Measurements from ENCODE around the gene COL18A1. TPM values are rescaled to one million over a fixed set of nuclear protein-coding genes. Genes with fewer than 3 reads are reported as not detected.
"Not testable (repeated sequence)": the region's sequence is repeated elsewhere in the genome, so short reads cannot be mapped to it uniquely, and the experiment has no call there.

Gene COL18A1
- total and polyA plus RNA-seq, 4 donors: 62.5 to 309 (median 95.0) TPM

DNA sequence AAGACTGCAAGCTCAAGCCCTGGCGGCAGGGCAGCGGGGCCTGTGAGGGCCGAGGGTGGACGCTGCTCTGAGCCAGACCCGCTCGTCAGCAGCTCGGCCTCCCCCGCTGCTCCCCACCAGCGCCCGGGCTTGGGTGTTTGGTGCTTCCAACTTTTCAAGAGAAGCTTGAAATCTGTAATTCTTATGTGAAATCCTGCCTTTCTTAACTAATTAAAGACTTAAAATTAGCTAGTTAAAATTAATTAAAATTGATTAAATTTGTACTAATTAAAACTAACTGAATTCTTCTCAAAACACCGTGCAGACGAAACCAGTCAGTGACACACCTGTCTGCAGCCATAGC, 151.3 kb downstream of the COL18A1 start:
- WGBS (ENCODE audit: insufficient coverage): 19% methylated on average over 8 of the region's 12 CpGs
- Histone ChIP-seq H3K27ac (ENCODE audit: low read depth, low read length) (peak overlapping the region; percentile 92), H3K27me3 (ENCODE audit: control insufficient read depth, insufficient read depth, low read length) (no peaks in the 10 kb centered on the region), H3K4me3 (ENCODE audit: low read depth, low read length) (peak overlapping the region; percentile 45), H3K9me3 (ENCODE audit: control insufficient read depth, insufficient read depth, low read length) (no peaks in the 10 kb centered on the region), H3K4me1 (ENCODE audit: control insufficient read depth, insufficient read depth, low read length) (peaks cover 29% of the 10 kb centered on the region), H3K36me3 (ENCODE audit: control insufficient read depth, insufficient read depth, low read length) (no peaks in the 10 kb centered on the region)
- no peak for DNase-seq (ENCODE audit: low read depth in 4 of 6, low spot score in 6 of 6)

DNA sequence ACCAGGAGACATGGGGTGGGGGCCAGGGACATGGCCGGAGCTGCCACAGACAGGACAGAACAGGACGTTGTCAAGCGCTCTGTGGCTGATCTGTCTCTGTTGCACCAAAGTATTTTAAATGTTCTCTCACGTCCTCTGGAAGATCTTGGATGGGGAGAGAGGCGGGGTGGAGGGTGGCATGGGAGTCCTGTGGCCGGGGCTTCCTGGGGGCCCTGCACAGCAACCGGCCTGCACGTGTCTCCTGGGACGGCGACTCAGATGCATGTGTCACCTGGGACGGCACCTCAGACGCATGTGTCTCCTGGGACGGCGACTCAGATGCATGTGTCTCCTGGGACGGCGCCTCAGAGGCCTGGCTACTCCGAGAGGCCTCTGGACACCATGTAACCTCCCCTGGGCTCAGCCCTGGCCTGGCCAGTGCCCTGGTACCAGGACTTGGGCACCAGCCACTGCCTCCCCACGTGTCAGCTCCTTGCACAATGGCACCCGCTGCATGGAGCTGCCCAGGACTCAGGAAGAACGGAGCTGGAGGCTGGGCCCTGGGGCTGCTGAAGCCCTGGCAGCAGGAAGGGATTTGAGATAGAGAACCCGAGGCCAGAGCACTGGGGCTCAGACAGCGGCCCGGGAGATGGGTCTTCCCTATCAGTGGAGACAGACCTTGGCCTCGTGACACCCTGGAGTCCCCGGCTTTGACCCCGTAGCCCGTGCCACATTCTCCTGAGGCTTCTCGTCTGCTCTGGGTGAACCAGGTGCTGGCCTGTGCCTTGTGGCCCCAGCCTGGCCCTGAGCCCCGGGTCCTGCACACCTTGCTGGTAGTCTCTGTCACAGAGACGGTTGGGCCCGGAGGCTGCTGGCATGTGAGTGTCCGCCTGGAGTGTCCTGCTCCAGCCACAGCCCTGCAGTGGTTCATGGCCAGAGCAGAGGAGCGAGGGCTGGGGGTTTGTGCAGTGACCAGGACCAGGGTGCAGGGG, 152.0 kb downstream of the COL18A1 start:
- Histone ChIP-seq H3K36me3 (ENCODE audit: control insufficient read depth, insufficient read depth, low read length) (no peaks in the 10 kb centered on the region), H3K4me1 (ENCODE audit: control insufficient read depth, insufficient read depth, low read length) (peaks cover 29% of the 10 kb centered on the region), H3K4me3 (ENCODE audit: low read depth, low read length) (no peak overlapping the region), H3K27me3 (ENCODE audit: control insufficient read depth, insufficient read depth, low read length) (no peaks in the 10 kb centered on the region), H3K27ac (ENCODE audit: low read depth, low read length) (no peak overlapping the region), H3K9me3 (ENCODE audit: control insufficient read depth, insufficient read depth, low read length) (no peaks in the 10 kb centered on the region)
- 87% methylated on average over 33 of the region's 33 CpGs for WGBS (ENCODE audit: insufficient coverage)
- no peak for DNase-seq (ENCODE audit: low read depth in 4 of 6, low spot score in 6 of 6)

DNA sequence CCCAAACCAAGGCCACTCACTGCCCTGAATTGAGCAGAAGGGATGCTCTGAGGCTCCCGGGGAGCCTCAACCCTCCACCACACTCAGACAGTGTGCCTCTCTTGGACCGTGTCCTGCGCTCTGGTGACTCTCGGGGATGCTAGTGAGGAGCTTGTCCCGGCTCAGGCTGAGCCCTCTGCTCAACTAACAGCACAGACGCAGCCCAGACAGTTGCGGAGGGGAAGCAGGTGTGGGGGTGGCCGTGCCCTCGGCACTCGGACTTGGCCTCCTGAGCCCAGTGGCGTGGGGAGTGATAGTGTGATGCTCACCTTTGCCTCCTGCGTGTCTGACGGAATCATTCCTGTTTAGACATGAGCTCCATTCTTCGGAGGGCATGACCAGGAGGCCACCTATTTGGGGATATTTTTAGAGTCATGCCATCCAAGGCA, 152.7 kb downstream of the COL18A1 start:
- Histone ChIP-seq H3K4me1 (ENCODE audit: control insufficient read depth, insufficient read depth, low read length) (peaks cover 22% of the 10 kb centered on the region), H3K9me3 (ENCODE audit: control insufficient read depth, insufficient read depth, low read length) (no peaks in the 10 kb centered on the region), H3K27ac (ENCODE audit: low read depth, low read length) (no peak overlapping the region), H3K4me3 (ENCODE audit: low read depth, low read length) (no peak overlapping the region), H3K36me3 (ENCODE audit: control insufficient read depth, insufficient read depth, low read length) (no peaks in the 10 kb centered on the region), H3K27me3 (ENCODE audit: control insufficient read depth, insufficient read depth, low read length) (no peaks in the 10 kb centered on the region)
- DNase-seq (ENCODE audit: low read depth in 4 of 6, low spot score in 6 of 6): no peak
- WGBS (ENCODE audit: insufficient coverage): 90% methylated on average over 14 of the region's 14 CpGs

DNA sequence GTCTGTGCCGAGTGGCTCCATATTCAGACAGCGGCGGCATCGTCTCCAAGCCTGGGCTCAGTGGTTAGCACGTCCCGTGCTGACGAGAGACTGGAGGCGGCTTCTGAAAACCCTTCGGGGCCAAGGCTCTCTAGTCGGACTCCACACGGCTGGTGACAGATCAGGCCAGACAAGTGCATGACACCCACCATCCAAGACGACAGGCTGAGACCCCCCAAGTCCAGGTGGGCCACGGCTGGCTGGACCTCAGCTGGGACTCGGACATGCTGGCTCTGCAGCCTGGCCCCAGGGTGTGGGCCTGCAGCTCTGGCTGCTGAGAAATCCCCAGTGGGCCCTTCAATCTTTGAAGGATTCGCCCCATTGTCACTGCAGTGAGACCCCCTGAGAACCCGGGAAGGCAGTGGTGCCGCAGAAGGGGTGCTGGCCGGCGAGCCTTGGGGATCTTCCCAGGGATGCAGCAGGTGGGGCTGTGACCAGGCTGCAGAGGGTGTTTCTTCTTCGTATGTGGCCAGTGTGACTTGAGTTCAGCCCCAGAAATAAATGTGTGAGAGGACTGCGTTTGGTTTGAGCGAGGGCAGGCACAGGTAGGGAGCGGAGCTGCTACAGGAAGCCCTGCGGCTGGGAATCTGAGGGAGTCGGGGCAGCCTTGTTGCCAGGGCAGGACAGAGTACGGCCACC, 153.2 kb downstream of the COL18A1 start:
- Histone ChIP-seq H3K4me3 (ENCODE audit: low read depth, low read length) (no peak overlapping the region), H3K36me3 (ENCODE audit: control insufficient read depth, insufficient read depth, low read length) (no peaks in the 10 kb centered on the region), H3K27ac (ENCODE audit: low read depth, low read length) (no peak overlapping the region), H3K9me3 (ENCODE audit: control insufficient read depth, insufficient read depth, low read length) (no peaks in the 10 kb centered on the region), H3K4me1 (ENCODE audit: control insufficient read depth, insufficient read depth, low read length) (peaks cover 16% of the 10 kb centered on the region), H3K27me3 (ENCODE audit: control insufficient read depth, insufficient read depth, low read length) (no peaks in the 10 kb centered on the region)
- 90% methylated on average over 24 of the region's 26 CpGs for WGBS (ENCODE audit: insufficient coverage)
- DNase-seq (ENCODE audit: low read depth in 4 of 6, low spot score in 6 of 6): no peak

DNA sequence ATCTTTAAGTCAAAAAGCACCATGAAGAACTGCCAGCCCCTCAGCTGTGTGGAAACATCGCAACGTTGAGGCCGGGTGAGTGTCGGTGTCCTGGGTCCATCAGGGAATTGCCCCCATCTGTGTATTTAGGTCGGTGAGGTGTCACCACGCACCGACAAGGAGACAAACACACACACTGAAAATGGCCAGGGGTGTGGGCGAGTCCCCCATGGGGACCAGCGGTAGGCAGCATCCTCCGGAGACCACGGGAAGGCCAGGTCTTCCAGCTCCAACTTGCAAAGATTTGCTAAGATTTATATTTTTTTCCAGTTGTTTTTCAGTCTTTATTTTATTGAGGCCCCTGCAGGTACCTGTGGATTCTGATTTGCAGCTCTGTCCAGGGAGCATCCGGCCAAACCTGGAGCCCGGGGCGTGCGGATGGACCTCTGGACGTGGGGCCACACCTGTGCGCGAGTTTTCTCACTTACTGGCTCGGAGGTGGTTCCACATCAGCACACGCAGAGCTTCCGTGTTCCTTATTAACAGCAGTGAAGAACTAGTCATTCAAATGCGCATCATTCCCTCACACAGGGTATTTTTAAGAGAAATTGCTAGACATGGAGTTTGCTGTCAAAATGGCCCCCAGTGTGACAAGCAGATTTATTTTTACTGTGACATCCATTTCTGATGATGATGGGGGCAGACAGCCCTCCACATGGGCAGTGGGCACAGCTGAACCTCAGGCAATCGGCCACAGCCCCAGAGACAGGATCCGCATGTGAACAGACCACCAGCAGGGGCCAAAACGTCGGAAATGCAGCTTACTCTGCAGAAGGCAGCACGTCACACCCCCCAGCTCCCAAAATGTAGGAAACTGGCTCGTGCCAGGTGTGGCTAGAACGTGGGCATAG, 154.5 kb downstream of the COL18A1 start:
- H3K27me3 ChIP-seq (ENCODE audit: control insufficient read depth, insufficient read depth, low read length): no peaks in the 10 kb centered on the region
- H3K4me1 ChIP-seq (ENCODE audit: control insufficient read depth, insufficient read depth, low read length): peaks cover 14% of the 10 kb centered on the region
- no peaks in the 10 kb centered on the region for H3K9me3 ChIP-seq (ENCODE audit: control insufficient read depth, insufficient read depth, low read length)
- WGBS (ENCODE audit: insufficient coverage): 85% methylated on average over 22 of the region's 29 CpGs
- no peak overlapping the region for H3K4me3 ChIP-seq (ENCODE audit: low read depth, low read length)
- DNase-seq (ENCODE audit: low read depth in 4 of 6, low spot score in 6 of 6): no peak
- no peak overlapping the region for H3K27ac ChIP-seq (ENCODE audit: low read depth, low read length)
- H3K36me3 ChIP-seq (ENCODE audit: control insufficient read depth, insufficient read depth, low read length): no peaks in the 10 kb centered on the region

DNA sequence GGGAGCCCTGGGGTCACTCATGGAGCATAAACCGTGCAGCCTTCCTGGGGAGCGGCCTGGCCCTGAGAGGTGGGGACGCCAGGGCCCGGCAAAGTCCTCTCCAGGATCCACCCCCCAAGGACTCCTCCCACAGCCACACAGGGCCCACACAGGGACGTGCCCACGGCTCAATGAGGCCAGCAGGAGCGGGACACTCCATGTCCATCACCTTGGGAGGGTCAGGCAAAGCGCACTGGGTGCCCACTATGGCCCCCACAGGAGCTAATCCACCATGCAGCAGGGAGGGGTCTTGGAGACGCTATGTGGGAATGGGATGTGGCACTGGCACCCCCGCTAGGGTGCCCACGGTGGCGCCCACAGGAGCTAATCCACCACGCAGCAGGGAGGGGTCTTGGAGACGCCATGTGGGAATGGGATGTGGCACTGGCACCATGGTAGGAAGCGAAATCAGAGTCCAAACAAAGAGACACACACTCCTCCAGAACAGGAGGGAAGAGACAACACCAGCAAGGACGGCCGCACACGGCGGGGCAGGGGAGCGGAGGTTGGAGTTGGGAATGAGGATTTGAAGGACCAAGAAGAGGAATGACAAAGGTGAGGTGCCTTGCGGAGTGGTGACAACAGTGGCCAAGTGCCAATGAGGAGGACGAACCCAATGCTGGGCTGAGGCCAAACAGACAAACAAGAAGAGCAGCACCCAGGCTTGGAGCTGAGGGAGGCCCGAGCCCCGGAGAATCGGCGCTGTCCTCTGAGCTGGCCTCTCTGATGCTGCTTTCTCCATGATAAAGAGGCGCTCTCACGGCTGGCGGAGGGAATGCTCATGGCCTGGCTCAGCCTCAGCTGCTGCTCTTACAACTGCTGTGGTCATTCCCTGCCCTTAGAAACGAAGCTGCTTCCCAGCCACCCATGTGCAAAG, 155.4 kb downstream of the COL18A1 start:
- no peaks in the 10 kb centered on the region for H3K36me3 ChIP-seq (ENCODE audit: control insufficient read depth, insufficient read depth, low read length)
- no peaks in the 10 kb centered on the region for H3K9me3 ChIP-seq (ENCODE audit: control insufficient read depth, insufficient read depth, low read length)
- no peak for DNase-seq (ENCODE audit: low read depth in 4 of 6, low spot score in 6 of 6)
- H3K27me3 ChIP-seq (ENCODE audit: control insufficient read depth, insufficient read depth, low read length): no peaks in the 10 kb centered on the region
- peaks cover 10% of the 10 kb centered on the region for H3K4me1 ChIP-seq (ENCODE audit: control insufficient read depth, insufficient read depth, low read length)
- no peak overlapping the region for H3K27ac ChIP-seq (ENCODE audit: low read depth, low read length)
- WGBS (ENCODE audit: insufficient coverage): 78% methylated on average over 29 of the region's 30 CpGs
- H3K4me3 ChIP-seq (ENCODE audit: low read depth, low read length): no peak overlapping the region

DNA sequence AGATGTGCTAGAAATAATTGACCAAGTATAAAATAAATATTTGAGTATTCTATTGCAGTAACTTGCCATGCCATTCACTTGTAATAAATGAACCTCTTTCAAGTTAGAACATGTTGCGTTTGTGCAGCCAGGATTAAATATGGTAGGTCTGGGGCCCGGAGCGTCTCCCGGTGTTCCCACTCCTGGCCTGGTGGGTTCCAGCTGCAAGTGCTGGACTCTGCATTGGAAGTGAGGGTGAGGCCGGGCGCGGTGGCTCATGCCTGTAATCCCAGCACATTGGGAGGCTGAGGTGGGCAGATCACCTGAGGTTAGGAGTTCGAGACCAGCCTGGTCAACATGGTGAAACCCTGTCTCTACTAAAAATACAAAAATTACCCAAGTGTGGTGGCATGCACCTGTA, 156.3 kb downstream of the COL18A1 start:
- not testable (repeated sequence) for H3K9me3 ChIP-seq (ENCODE audit: control insufficient read depth, insufficient read depth, low read length); H3K36me3 ChIP-seq (ENCODE audit: control insufficient read depth, insufficient read depth, low read length); H3K4me1 ChIP-seq (ENCODE audit: control insufficient read depth, insufficient read depth, low read length); H3K27ac ChIP-seq (ENCODE audit: low read depth, low read length); DNase-seq (ENCODE audit: low read depth in 4 of 6, low spot score in 6 of 6); H3K27me3 ChIP-seq (ENCODE audit: control insufficient read depth, insufficient read depth, low read length); H3K4me3 ChIP-seq (ENCODE audit: low read depth, low read length)
- WGBS (ENCODE audit: insufficient coverage): 96% methylated on average over 5 of the region's 8 CpGs

DNA sequence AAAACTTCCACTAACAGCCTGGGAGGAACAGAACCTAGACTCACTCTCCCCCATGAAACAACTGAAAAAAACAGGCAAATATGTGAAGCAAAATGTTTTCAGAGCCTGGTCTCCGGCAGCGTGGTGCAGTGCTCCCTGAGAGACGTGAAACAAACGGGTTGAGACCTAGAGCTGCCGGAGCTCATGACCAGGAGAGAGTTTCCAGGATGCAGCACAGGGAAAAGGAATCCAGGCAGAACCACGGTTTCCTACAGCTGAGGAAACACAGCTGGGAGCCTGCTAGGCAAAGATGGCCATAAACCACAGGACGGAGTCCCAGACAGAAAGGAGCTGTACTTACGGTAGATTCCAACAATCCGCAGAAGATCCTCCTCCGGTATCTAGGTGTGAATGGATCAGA, 157.4 kb downstream of the COL18A1 start:
- H3K36me3 ChIP-seq (ENCODE audit: control insufficient read depth, insufficient read depth, low read length): no peaks in the 10 kb centered on the region
- no peaks in the 10 kb centered on the region for H3K9me3 ChIP-seq (ENCODE audit: control insufficient read depth, insufficient read depth, low read length)
- H3K4me1 ChIP-seq (ENCODE audit: control insufficient read depth, insufficient read depth, low read length): no peaks in the 10 kb centered on the region
- H3K27me3 ChIP-seq (ENCODE audit: control insufficient read depth, insufficient read depth, low read length): no peaks in the 10 kb centered on the region
- WGBS (ENCODE audit: insufficient coverage): 76% methylated on average over 10 of the region's 10 CpGs
- no peak for DNase-seq (ENCODE audit: low read depth in 4 of 6, low spot score in 6 of 6)
- peak overlapping the region; percentile 29 for H3K27ac ChIP-seq (ENCODE audit: low read depth, low read length)
- no peak overlapping the region for H3K4me3 ChIP-seq (ENCODE audit: low read depth, low read length)

Measured in spinal cord (tissue), 10 donors.